ENCODE data around the gene TBC1D1.

TBC1D1 gene

DNA sequence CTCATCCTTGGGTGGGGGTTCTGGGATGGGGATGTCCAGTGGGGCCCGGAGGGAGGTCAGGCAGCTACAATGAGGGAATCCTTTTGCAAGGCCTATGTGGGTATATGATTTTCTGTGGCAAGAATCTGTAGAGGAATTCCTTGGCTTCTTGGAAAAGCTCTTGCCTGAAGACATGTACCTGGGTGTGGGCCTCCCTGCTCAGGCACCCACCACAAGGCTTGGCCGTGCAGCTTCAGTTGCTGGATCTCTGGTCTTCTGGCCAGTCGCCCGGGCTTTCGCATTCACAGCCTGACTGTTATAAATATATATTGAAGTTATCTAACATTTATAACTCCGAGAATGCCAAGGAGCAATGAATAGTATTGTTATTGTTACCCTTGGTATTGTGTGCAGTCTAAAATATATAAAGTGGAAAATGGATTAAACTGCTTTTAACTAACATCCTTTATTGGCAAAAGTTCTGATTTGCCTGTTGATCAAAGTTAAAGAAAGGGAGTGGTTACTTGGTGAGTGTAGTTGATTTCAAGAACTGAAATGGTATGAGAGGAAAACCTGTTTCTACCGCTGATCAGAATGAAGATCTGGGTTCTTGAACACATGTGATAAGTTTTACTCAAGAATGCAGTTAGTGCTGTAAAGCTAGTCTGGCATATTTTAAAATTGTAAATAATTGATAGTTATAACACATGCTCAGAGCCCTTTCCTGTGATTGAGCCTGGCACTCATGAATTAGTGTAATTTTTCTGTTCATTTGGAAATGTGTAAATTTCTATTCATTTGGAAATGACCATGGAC lies 105.3 kb downstream of the TBC1D1 start:
- H3K27ac ChIP-seq = no peak overlapping the region
- TF ChIP-seq ZFX (IDR thresholded peaks at IDR 0.05) = no peak
- TF ChIP-seq, protein P1, sequence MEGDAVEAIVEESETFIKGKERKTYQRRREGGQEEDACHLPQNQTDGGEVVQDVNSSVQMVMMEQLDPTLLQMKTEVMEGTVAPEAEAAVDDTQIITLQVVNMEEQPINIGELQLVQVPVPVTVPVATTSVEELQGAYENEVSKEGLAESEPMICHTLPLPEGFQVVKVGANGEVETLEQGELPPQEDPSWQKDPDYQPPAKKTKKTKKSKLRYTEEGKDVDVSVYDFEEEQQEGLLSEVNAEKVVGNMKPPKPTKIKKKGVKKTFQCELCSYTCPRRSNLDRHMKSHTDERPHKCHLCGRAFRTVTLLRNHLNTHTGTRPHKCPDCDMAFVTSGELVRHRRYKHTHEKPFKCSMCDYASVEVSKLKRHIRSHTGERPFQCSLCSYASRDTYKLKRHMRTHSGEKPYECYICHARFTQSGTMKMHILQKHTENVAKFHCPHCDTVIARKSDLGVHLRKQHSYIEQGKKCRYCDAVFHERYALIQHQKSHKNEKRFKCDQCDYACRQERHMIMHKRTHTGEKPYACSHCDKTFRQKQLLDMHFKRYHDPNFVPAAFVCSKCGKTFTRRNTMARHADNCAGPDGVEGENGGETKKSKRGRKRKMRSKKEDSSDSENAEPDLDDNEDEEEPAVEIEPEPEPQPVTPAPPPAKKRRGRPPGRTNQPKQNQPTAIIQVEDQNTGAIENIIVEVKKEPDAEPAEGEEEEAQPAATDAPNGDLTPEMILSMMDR (conservative IDR thresholded peaks at IDR 0.05) = no peak

DNA sequence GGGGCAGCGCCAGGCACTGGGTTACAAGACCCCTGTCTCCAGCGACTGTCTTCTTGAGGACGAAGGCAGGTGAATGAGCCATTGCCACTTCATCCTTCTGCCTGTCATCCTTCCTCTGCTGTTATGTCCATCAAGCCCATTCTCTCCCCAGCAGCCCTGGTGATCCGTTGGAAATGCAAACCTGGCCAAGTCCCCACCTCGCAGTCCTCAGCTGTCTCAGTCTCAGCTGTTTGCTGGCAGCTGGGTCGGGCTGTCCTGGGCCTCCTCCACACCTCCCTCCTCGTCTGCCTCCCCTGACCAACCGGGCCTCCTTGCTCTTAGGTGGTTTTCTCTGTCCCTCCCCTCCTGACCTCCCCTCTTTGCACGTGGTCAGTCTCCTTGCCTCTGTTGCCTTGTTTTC lies 107.3 kb downstream of the TBC1D1 start:
- no peak overlapping the region for H3K27ac ChIP-seq
- no peak for TF ChIP-seq ZFX (IDR thresholded peaks at IDR 0.05)
- TF ChIP-seq, protein P1 (conservative IDR thresholded peaks at IDR 0.05) = no peak

DNA sequence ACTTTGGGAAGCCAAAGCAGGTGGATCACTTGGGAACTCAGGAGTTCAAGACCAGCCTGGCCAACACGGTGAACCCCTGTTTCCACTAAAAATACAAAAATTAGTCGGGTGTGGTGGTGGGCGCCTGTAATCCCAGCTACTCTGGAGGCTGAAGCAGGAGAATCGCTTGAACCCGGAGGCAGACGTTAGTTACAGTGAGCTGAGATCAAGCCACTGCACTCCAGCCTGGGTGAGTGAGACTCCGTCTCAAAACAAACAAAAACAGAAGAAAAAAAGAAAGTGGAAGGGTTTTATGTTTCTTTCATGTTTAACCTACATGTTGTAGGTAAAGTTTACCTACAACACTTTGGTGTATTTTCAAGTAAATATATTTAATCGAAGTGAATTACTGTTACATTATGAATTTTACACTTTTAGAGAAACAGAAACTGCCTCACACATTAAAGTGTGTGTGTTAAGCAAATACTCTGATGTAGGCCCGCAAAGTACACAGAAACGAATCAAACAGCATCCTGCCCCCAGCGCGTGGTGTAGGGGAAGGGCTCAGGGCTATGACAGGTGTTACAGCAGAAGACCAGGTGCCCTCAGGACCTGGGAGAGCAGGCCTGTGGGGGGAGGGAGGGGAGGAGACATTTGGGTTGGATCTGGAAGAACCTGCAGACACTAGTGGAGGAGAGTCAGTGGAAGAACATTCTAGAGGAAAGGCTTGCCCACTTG lies 108.3 kb downstream of the TBC1D1 start:
- TF ChIP-seq ZFX (IDR thresholded peaks at IDR 0.05) = no peak
- TF ChIP-seq, protein P1 (conservative IDR thresholded peaks at IDR 0.05) = no peak

DNA sequence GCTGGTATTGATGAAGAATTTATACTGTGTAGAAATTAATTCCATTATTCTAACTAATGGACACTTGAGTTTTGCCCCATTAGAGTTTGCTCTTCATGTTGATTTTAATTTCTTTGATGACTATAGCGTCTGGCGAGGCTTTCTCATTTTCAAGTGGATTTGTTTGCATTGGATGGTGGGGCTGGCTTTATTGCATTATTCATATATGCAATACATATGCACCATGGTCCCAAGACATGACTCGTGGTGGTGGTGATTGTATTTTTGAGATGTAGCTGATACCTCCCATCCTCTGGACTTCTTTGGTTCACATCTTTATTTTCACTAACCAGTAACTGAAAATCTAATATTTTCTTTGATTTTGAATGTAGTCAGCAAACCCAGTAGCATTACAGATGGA lies 109.1 kb downstream of the TBC1D1 start:
- H3K27ac ChIP-seq = no peak overlapping the region
- TF ChIP-seq ZFX (IDR thresholded peaks at IDR 0.05) = no peak
- TF ChIP-seq, protein P1 (conservative IDR thresholded peaks at IDR 0.05) = no peak

More for the DNA sequence above, 108.3 kb downstream of the TBC1D1 start:
- no peak overlapping the region for H3K27ac ChIP-seq

DNA sequence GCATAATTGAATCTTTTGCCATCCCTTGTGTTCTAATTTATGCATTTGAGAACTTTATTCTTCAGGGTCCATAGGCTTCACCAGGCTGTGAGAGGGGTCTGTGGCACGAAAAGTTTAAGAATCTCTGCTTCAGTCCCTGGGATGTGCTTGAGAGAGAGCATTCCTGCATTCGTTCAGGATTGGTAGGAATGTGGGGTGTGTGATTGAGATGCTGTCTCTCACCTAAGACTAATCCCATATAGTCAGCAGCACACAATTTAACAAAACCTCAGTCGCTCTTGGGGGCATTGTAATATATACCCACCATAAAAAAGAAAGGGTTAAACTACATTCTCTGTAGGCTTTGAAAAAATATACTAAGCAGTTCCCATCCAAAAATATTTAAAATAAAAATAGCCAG lies 111.0 kb downstream of the TBC1D1 start:
- no peak overlapping the region for H3K27ac ChIP-seq
- no peak for TF ChIP-seq ZFX (IDR thresholded peaks at IDR 0.05)
- TF ChIP-seq, protein P1 (conservative IDR thresholded peaks at IDR 0.05) = no peak

DNA sequence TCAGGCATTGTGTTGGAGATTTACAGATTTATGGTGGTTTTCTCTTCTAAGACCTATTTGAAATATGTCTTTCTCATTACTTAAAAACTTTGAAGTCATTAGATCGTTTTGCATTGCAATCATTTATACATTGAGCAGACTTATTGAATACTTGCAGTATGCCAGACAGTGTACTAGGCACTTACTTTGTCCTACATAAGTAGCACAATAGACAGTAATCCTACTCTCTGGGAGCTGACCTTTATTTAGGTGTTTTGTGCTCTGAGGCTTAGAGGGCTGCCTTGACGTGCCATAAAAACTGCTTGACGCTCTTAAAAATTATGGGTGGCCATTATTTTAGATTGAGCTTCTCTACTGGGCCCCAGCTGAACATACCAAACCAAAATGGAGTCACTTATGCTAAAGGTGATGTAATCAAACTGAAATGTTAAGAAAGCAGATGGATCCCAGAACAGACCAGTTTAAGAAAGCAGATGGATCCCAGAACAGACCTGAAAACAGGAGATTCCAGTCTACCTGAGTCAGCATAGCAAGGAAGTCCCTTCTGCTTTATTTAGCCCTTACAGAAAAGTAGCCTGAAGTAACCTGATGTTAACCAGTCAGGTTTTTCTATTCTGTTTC lies 111.7 kb downstream of the TBC1D1 start:
- TF ChIP-seq ZFX (IDR thresholded peaks at IDR 0.05) = no peak
- TF ChIP-seq, protein P1 (conservative IDR thresholded peaks at IDR 0.05) = no peak
- no peak overlapping the region for H3K27ac ChIP-seq

DNA sequence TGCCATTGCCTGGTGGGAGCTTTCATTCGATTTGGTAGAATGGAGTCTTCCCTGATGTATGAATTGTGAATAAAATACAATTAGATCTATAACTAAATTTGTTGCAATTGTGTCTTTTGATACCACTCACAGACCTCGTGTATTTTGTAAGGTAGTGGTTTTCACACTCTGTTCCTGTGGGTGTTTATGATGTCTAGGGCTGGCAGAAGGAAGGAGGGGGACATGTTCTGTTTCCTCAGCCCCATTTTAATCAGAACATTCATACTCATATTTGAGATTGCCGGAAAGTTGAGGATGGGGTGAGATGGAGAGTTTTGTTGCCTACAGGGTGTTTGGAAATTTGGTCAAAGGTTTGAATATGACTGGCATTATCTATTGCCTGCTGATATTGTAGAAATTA lies 112.2 kb downstream of the TBC1D1 start:
- H3K27ac ChIP-seq = no peak overlapping the region

More for the DNA sequence above, 112.2 kb downstream of the TBC1D1 start:
- TF ChIP-seq, protein P1 (conservative IDR thresholded peaks at IDR 0.05) = no peak
